T-helper 17 cell (primary cell): ENCODE data around the gene POLD2. TPM values are rescaled to one million over a fixed set of nuclear protein-coding genes. Genes with fewer than 3 reads are reported as not detected.
A peak's percentile ranks its signal among the peaks of the same experiment; 100 is the strongest.

Experiments
- ATAC-seq: fragments of 150-1000 bp; cut with Tn5 transposase; 2 replicates; pipeline ENCODE4 v1.10.0; 2021; ENCODE audit warnings: mild to moderate bottlenecking, moderate library complexity
- DNase-seq, 3 donors: peaks; one replicate each; pipeline versions ENCODE4 v3.0.0 to v3.0.0-alpha.2; 2020 to 2021
- H3K9me3 ChIP-seq: one replicate; pipeline ENCODE4 v1.7.0; 2013; ENCODE audit warnings: low read length, mild to moderate bottlenecking; ENCODE audit not compliant: control insufficient read depth, poor library complexity, severe bottlenecking
- H3K27ac Mint-ChIP-seq: one replicate; pipeline ENCODE4 v1.8.0; 2022; ENCODE audit warnings: mild to moderate bottlenecking, moderate library complexity, mixed read lengths
- H3K27me3 Mint-ChIP-seq: one replicate; pipeline ENCODE4 v1.8.0; 2022; ENCODE audit warnings: mixed read lengths
- H3K36me3 Mint-ChIP-seq: one replicate; pipeline ENCODE4 v1.8.0; 2022; ENCODE audit warnings: low read depth, mixed read lengths
- H3K4me1 Mint-ChIP-seq: one replicate; pipeline ENCODE4 v1.8.0; 2022; ENCODE audit warnings: mild to moderate bottlenecking, mixed read lengths
- H3K4me3 Mint-ChIP-seq: one replicate; pipeline ENCODE4 v1.8.0; 2022; ENCODE audit warnings: mild to moderate bottlenecking, moderate library complexity, mixed read lengths
- total RNA-seq, 4 donors: library from RNA in 2 of 4; stranded (reverse) in 2 of 4; gene quantifications; one replicate each; pipeline ENCODE4 v1.2.3 and lab custom pipeline; 2022 to 2026

Gene POLD2
- total RNA-seq, 2 donors from 2014 or later = 46.3 to 53.3 TPM

DNA sequence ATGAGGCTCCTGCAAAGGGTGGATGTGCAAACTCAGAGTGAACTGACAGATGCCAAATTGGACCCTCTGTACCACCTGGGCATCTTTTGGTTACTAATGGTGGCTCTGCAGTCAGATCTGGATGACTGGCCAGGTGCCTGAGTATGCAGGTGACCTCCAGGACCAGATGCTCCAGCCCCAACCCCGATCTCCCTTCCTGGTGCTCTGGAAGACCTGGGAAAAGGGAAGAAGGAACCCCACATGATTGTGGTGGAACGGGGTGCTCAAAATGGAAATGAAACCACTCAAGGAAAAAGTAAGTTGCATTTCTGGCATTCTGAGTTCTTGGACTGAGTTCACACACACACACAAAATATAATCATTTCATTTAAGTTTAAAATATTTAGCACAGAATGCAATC, 29.0 kb downstream of the POLD2 start:
- no peaks in the 10 kb centered on the region for H3K9me3 ChIP-seq
- Mint-ChIP-seq H3K4me3 (no peak overlapping the region), H3K27me3 (peaks cover 15% of the 10 kb centered on the region), H3K36me3 (no peaks in the 10 kb centered on the region), H3K4me1 (peaks cover 10% of the 10 kb centered on the region), H3K27ac (no peak overlapping the region)
- no peak for ATAC-seq
- DNase-seq = no peak

DNA sequence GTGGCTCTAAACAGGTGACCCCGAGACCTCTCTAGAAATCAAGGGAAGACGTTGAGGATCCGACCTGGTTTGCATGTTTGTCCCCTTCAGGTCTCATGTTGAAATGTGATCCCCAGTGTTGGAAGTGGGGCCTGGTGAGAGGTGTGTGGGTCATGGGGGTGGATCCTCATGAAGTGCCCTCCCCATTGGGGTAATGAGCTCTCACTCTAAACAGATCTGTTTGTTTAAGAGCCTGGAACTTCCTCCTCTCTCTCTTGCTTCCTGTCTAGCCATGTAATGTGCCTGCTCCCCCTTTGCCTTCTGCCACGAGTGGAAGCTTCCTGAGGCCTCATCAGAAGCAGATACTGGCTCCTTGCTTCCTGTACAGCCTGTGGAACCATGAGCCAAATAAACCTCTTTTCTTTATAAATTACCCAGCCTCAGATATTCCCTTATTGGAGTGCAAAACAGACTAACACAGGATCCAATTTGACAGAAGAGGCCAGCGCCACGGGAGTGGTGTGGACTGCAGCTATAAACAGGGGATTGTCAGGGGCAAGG, 30.2 kb downstream of the POLD2 start:
- DNase-seq (no peak), ATAC-seq (no peak)
- H3K4me3 Mint-ChIP-seq = no peak overlapping the region
- peaks cover 15% of the 10 kb centered on the region for H3K27me3 Mint-ChIP-seq
- no peak overlapping the region for H3K27ac Mint-ChIP-seq
- H3K36me3 Mint-ChIP-seq = no peaks in the 10 kb centered on the region
- peaks cover 10% of the 10 kb centered on the region for H3K4me1 Mint-ChIP-seq
- no peaks in the 10 kb centered on the region for H3K9me3 ChIP-seq

DNA sequence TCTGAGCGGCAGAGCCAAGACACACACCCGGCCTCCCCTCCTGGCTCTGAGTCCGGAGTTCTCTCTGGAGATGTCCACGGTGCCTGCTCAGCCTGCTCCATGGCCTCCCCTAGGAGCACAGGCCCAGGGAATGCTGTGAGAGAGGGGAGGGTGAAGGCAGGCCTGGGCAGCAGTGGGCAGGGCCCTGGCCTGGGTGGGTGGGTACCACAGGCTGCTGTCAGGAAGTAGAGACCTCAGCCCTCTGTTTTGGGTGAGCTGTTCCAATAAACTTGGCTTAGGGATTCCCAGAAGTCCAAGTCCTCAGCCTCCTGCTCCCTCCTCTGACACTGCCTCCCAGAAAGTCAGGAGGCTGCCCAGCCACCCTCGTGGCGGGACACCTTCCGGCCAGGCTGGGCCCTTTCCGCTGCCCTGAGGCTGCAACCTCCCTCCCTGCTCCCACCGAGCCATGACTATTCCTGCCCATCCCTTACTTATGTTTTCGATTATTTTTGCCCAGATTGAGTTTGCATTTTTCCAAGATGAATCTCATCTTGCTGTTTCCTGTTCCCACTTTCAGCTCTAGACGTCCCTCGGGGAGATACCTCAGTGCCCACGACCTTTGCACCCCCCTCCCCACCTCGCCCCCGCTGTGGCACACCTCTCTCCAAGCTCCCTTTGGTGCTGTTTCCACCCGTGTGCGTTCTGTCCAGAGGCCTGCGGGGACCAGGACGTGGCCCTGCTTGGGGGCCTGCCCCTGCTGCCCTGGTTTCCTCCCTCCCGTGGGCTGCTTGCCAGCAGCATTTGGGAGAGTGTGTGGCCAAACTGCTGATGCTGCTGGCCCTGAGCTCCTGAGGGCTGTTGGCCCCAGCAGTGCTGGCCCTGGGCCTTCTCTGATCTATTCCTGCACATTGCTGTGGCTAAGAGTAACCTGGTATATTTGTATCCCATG, 35.2 kb downstream of the POLD2 start:
- ATAC-seq (no peak), DNase-seq (peak in 1 of 3 donors; percentile 1)
- no peak overlapping the region for H3K27ac Mint-ChIP-seq
- no peaks in the 10 kb centered on the region for H3K9me3 ChIP-seq
- peaks cover 7% of the 10 kb centered on the region for H3K27me3 Mint-ChIP-seq
- peaks cover 4% of the 10 kb centered on the region for H3K4me1 Mint-ChIP-seq
- H3K36me3 Mint-ChIP-seq = no peaks in the 10 kb centered on the region
- H3K4me3 Mint-ChIP-seq = no peak overlapping the region

DNA sequence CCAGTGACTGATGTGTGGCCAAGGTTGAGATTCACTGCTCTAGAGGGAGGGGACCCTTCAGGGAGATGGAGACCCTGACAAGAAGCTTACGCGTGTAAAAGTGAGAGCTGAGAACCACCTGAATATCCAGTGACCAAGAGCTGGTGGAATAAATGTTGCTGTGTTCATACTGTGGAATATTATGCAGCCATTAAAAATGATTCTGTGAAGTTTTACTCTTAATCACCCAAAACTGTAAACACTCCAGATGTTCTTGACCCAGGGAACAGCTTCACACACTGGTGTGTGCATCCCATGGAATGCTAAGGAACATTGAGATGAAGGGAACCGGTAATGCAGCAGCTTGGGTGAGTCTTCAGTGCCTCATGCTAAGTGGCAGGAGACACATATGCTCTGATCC, 36.7 kb downstream of the POLD2 start:
- no peaks in the 10 kb centered on the region for H3K9me3 ChIP-seq
- DNase-seq (no peak), ATAC-seq (no peak)
- peaks cover 4% of the 10 kb centered on the region for H3K4me1 Mint-ChIP-seq
- no peak overlapping the region for H3K4me3 Mint-ChIP-seq
- no peaks in the 10 kb centered on the region for H3K36me3 Mint-ChIP-seq
- H3K27me3 Mint-ChIP-seq = peaks cover 7% of the 10 kb centered on the region
- no peak overlapping the region for H3K27ac Mint-ChIP-seq

DNA sequence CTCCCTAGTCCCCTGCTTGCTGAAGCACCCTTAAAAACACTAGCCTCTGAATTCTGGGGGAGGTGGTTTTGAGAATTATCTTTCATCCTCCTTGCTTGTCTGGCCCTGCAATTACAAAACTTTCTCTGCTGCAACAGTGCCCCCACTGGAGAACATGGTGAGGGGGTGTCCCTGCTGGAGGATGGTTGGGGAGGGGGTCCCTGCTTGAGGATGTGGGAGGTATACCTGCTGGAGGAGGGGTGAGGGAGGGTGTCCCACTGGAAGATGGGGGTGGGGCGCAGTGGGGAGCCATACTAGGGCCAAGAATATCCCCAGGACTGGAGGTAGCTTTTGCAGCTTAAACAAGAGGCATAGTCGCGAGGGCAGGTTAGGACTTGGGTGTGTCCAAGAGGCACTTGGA, 37.8 kb downstream of the POLD2 start:
- Mint-ChIP-seq H3K4me3 (no peak overlapping the region), H3K4me1 (peaks cover 13% of the 10 kb centered on the region)

DNA sequence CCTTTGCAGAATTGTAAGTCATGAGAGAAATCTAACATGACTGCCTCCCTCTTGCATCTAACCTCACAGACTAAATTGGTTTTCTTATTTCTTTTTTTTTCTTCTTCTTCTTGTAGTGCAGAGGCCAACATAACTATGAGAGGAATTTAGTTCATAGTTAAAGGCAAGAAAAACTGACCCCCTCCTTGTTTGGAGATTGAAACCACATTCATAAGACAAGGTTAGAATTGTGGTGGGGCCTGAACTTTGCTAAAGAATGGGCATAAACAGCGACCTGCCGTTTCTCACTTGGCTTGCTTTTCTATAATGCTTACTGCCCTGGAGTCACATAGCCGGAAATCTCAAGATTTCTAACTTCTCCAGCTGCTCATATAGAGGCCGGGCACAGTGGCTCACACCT, 38.6 kb downstream of the POLD2 start:
- no peaks in the 10 kb centered on the region for H3K36me3 Mint-ChIP-seq
- no peak overlapping the region for H3K4me3 Mint-ChIP-seq
- no peak for ATAC-seq
- H3K4me1 Mint-ChIP-seq = peaks cover 13% of the 10 kb centered on the region
- H3K27me3 Mint-ChIP-seq = no peaks in the 10 kb centered on the region
- H3K9me3 ChIP-seq = no peaks in the 10 kb centered on the region
- H3K27ac Mint-ChIP-seq = no peak overlapping the region
- DNase-seq = no peak

More for the DNA sequence above, 37.8 kb downstream of the POLD2 start:
- no peaks in the 10 kb centered on the region for H3K36me3 Mint-ChIP-seq
- no peaks in the 10 kb centered on the region for H3K9me3 ChIP-seq
- H3K27me3 Mint-ChIP-seq = peaks cover under 1% of the 10 kb centered on the region
- DNase-seq (peak in 1 of 3 donors; percentile 4), ATAC-seq (no peak)
- no peak overlapping the region for H3K27ac Mint-ChIP-seq

DNA sequence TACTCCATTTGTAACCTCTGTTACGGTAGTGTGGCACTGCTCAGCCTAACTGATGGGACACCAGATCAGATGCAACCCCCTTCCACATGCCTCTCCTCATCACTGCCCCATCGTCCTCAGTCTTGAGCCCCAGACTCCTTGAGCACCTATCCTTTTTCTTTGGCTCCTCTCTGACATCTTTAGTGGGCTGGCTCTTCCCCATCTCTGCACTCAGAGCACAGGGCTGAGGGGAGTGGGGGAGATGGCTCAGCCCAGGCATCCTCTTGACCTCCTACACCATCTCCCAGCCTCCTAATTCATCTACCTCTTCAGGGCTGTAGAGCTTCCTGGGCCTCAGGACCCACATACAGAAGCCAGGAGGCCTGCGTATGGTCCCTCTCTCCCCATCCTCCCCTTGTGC, 39.6 kb downstream of the POLD2 start:
- ATAC-seq (no peak), DNase-seq (no peak)
- Mint-ChIP-seq H3K4me3 (no peak overlapping the region), H3K27me3 (no peaks in the 10 kb centered on the region), H3K4me1 (peaks cover 13% of the 10 kb centered on the region), H3K27ac (no peak overlapping the region), H3K36me3 (no peaks in the 10 kb centered on the region)
- H3K9me3 ChIP-seq = no peaks in the 10 kb centered on the region

DNA sequence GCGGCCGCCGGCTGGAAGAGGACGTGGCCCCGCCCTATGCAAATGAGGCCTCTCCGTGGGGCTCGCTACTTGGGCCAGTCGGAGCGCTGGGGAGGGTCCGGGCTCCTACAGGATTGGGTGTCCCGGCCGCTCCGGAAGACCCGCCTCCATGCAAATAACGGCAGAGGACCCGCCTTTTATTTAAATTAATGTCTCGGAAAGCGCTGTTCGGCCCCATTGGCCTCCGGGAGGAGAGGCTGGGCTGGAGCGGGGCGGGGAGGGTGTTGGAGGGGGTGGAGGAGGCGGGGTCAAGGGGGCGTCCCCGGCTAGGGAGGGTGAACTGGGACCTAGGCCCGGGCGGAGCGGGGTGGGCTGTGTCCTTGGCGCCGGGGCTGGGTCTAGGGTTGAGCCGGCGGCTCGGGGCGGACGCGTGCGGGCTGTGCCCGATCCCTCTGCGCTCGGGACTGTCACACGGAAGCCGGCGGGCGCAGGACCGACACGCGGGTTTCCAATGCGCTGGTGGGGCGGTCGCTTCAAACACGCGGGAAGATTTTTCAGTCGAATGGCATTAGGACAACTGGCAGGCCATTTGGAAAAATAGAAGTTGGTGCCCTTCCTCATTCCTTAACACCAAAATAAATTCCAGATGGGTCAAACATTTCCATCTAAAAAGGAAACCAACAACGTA, 40.7 kb downstream of the POLD2 start:
- H3K9me3 ChIP-seq = no peaks in the 10 kb centered on the region

DNA sequence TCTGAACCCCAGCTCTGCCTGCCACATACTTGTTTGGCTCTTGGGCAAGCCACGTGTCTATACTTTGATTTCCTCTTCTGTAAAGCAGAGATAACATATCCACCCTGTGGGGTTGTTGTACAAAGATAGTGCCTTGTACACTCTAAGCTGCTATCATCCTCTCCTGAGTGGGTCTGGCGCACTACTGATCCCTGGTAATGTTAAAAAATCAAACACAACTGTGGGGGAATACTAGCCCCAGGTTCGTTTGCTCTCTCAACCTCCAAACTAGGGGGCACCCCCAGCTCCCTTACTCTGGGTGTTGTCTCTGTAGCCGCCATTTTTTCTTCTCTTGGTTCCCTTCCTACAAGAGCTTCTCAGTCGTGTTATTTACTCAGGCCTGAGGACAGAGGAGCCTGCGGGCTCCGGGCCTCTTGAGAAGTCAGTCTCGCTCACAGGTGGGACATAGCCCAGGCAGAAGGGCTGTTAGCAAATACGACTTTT, 42.0 kb downstream of the POLD2 start:
- H3K4me1 Mint-ChIP-seq = peaks cover 13% of the 10 kb centered on the region
- ATAC-seq (no peak), DNase-seq (peak in 1 of 3 donors; percentile 1)
- H3K27ac Mint-ChIP-seq = peak overlapping the region; percentile 98
- H3K36me3 Mint-ChIP-seq = peaks cover 6% of the 10 kb centered on the region
- H3K9me3 ChIP-seq = no peaks in the 10 kb centered on the region
- H3K27me3 Mint-ChIP-seq = no peaks in the 10 kb centered on the region
- peak overlapping the region; percentile 89 for H3K4me3 Mint-ChIP-seq

More for the DNA sequence above, 40.7 kb downstream of the POLD2 start:
- peak; percentile 94 to 98 (median 96) for DNase-seq
- no peaks in the 10 kb centered on the region for H3K27me3 Mint-ChIP-seq
- H3K4me1 Mint-ChIP-seq = peaks cover 13% of the 10 kb centered on the region
- peak; percentile 94 for ATAC-seq
- H3K27ac Mint-ChIP-seq = peak overlapping the region; percentile 98
- peaks cover 4% of the 10 kb centered on the region for H3K36me3 Mint-ChIP-seq
- peak overlapping the region; percentile 89 for H3K4me3 Mint-ChIP-seq

DNA sequence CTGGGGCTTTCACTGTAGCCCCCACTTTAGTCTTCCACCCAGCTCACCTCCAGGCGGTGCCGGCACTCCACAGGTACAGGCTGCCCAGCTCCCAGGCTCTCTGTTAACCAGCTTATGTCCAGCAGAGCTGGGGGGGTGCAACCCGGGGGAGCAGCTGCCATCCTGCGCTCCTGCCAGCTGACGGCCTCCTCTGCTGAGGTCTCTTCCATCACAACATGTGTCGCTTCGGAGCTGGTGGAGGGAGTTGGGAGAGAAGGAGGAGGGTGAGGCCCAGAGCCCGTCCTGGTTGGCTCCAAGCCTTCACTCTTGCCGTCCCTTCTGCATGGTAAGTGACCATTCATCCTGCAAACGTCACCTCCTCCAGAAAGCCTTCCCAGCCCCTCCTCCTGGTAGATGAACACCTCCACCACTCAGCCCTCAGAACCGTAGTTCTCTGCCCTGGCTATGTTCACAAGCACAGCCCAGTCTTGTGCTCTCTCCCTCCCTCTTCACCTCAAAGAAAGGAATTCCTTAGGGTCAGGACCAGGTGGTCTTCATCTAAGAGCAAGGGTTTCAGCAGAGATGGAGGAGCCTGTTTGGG, 42.6 kb downstream of the POLD2 start:
- Mint-ChIP-seq H3K4me1 (peaks cover 13% of the 10 kb centered on the region), H3K36me3 (peaks cover 6% of the 10 kb centered on the region), H3K27ac (peak overlapping the region; percentile 98), H3K4me3 (peak overlapping the region; percentile 89), H3K27me3 (no peaks in the 10 kb centered on the region)
- ATAC-seq (no peak), DNase-seq (peak in 1 of 3 donors; percentile 2)
- no peaks in the 10 kb centered on the region for H3K9me3 ChIP-seq

DNA sequence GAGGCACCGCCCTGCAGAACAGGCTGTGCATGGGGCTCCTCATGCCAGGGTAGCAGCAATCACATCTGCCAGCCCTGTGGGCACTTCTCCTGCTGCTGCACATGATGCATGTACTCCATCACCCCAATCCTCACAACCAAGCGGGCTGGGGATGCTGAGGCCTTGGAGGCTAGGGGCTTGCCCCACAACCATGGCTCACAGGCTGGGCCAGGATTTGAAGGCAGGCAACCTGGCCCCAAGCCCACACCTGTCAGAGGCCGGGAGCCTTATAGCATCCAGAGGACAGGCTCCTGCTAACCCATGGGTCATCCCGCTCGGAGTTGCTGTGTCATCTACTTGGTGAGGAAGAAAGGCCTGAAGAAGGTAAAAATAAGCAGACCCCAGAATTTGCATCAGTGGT, 43.2 kb downstream of the POLD2 start:
- H3K9me3 ChIP-seq = no peaks in the 10 kb centered on the region
- Mint-ChIP-seq H3K27ac (no peak overlapping the region), H3K4me1 (peaks cover 13% of the 10 kb centered on the region), H3K4me3 (no peak overlapping the region), H3K36me3 (peaks cover 6% of the 10 kb centered on the region), H3K27me3 (no peaks in the 10 kb centered on the region)
- DNase-seq (peak in 1 of 3 donors; percentile 7), ATAC-seq (no peak)

DNA sequence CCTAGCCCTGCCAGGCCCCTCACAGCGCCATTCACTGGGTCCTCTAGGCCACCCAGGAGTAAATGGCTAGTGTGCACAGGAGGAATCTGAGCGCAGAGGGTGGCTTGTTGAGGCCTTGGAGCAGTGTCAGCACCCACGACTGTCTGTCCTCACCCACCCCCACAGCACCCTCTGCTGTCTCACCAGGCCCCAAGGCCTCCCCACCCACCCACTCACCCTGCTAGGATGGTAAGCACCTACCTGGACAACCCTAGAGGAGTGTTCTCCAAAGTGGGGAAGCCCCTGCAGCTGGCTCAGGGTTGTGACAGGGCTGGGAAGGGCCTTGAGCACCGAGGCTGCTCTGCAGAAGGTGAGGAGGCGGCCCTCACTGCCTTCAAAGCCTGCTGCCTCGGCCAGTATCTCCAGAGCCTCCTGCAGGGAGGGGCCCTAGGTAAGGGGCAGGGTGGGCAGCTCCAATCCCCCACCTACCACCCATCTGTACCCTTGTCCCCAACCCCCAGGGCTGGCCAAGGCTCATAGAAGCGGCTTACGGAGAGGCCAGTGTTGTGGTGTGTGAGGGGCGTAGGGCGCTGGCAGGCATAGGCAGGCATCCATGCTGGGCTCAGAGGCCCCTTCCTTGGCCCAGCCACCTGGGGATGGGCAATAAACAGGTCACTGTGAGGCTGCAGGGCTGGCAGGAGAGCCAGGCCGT, 43.9 kb downstream of the POLD2 start:
- no peaks in the 10 kb centered on the region for H3K9me3 ChIP-seq
- ATAC-seq (no peak), DNase-seq (peak in 1 of 3 donors; percentile 8)
- no peaks in the 10 kb centered on the region for H3K27me3 Mint-ChIP-seq
- no peak overlapping the region for H3K27ac Mint-ChIP-seq
- peaks cover 6% of the 10 kb centered on the region for H3K36me3 Mint-ChIP-seq
- peaks cover 13% of the 10 kb centered on the region for H3K4me1 Mint-ChIP-seq
- H3K4me3 Mint-ChIP-seq = no peak overlapping the region
